BJ (cell line): Measurements from ENCODE around the gene PJA2. TPM values are rescaled to one million over a fixed set of nuclear protein-coding genes. Genes with fewer than 3 reads are reported as not detected.

Experiments
- CTCF ChIA-PET: fragments of 350-600 bp; formaldehyde crosslinking; extraction: SDS; loops from one replicate; lab custom pipeline; 2021; ENCODE audit warnings: antibody characterized with exemption, inconsistent platforms; lab: Yijun Ruan, JAX
- POLR2A ChIA-PET: fragments of 300-600 bp; sonication (Branson Sonifier 250); formaldehyde crosslinking; extraction: SDS; loops from one replicate; lab custom pipeline; 2021; ENCODE audit warnings: antibody characterized with exemption; lab: Charles Lee
- DNase-seq: peaks from one replicate; pipeline ENCODE4 v3.0.0-alpha.2; 2011; ENCODE audit warnings: low read depth
- H3K27me3 ChIP-seq: 2 replicates; pipeline ENCODE4 v1.6.0; 2011; ENCODE audit warnings: low read length; ENCODE audit not compliant: control insufficient read depth, insufficient read depth
- H3K36me3 ChIP-seq: 2 replicates; pipeline ENCODE4 v1.5.1; 2011; ENCODE audit warnings: low read length; ENCODE audit not compliant: control insufficient read depth, insufficient read depth
- H3K4me3 ChIP-seq: 2 replicates; pipeline ENCODE4 v1.5.1; 2011; ENCODE audit warnings: low read depth, mild to moderate bottlenecking, control low read depth, low read length
- CTCF ChIP-seq: IDR thresholded peaks from 2 replicates; pipeline ENCODE4 v1.5.1; 2011; ENCODE audit warnings: low read depth, mild to moderate bottlenecking, control low read depth, inconsistent platforms, low read length, moderate library complexity; ENCODE audit not compliant: insufficient read depth
- polyA plus RNA-seq: library from polyadenylated mRNA; depleted of rRNA; stranded (reverse); fragments of >200 nt; gene quantifications from 2 replicates; pipeline ENCODE4 v1.2.3, GENCODE V29; 2011

PJA2 gene
- polyA plus RNA-seq, 1 experiment: 33.6 TPM

DNA sequence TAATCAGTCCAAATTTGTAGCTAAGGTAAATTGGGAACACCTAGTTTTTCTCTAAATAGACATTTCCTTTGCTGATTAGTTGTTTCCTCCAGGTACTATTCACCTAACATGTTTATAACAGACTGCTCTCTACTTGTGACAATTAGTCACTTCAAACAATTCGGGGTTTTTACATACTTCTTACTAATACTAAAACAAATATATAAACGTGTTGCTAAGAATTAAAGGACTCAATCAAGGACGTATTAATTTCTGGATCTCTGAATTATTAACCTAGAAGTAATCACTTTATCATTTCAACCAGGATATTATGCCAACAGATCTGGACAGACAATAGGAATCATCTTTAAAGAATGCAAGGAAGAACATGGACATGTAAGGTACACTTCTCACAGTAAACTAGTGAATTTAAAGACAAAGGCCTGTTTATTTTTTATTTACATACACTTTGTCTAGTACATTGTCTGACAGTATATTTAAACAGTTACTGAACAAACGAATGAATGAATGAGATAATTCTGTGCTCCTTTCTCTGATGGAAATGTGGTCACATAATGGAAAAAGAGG lies 22.3 kb downstream of the PJA2 start:
- ChIA-PET CTCF (no interaction called here), POLR2A (no interaction called here)
- no peak for TF ChIP-seq CTCF
- Histone ChIP-seq H3K36me3 (no peaks in the 10 kb centered on the region; the same call in 1 of the 2 replicates), H3K4me3 (no peak overlapping the region), H3K27me3 (no peaks in the 10 kb centered on the region)
- DNase-seq: no peak

DNA sequence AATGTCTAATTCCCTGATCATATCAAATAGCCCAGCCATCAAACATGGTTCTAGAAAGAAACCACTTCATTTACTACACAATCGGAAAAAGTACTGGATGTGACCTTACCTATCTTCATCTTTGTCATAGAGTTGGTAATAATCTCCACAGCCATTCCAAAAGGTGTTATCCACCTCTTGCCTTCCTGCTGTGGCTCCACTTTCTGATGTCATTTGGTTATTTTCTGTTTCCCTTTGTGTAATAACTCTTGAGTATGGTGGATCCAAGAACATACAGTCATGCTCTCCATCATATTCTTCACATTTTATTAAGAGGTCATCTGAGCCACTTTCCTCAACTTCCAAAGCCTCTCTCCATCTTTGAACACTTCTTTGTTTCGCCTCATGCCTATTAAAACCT lies 31.7 kb downstream of the PJA2 start:
- no peak for DNase-seq
- TF ChIP-seq CTCF: no peak
- CTCF ChIA-PET: no interaction called here
- H3K36me3 ChIP-seq: peaks cover 7% of the 10 kb centered on the region
- POLR2A ChIA-PET: no interaction called here
- H3K27me3 ChIP-seq: no peaks in the 10 kb centered on the region
- H3K4me3 ChIP-seq: no peak overlapping the region

DNA sequence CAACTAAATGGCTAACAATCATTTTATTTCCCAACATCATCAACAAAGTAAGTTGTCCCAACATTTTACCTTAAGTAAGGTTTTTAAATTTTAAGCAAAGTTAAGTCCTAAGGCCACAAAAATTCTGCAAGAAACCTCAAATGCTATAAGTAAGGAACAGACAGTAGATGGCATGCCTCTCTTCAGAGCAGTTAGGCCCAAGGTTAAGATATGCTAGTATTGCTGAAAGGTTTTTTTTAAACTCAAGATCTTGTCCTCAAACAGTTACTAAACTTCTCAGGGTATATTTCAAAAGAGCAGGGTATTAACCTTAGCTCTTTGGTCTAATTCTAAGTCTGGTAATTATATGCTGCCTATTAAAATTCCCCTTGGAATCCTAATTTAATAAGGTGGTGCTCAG lies 35.1 kb downstream of the PJA2 start:
- Histone ChIP-seq H3K4me3 (no peak overlapping the region), H3K27me3 (no peaks in the 10 kb centered on the region), H3K36me3 (peaks cover 5% of the 10 kb centered on the region)
- TF ChIP-seq CTCF: no peak
- ChIA-PET CTCF (no interaction called here), POLR2A (no interaction called here)
- no peak for DNase-seq

DNA sequence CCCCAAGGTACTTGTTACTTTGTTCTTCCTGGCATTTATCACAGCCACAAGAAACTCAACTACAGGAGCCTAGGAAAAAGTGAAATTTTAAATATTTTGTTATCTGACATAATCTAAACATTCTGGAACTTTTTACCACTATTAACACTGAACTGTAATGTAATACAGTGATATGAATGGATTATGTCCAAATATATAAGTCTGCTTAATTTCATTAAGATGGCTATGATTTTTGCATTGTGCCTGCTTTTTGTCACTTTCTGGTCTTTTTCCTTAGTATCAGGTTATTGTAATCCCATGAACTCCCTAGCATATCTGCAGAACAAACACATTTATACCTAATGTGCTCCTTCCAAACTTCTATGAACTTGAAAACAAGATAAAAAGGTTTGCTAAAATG lies 35.8 kb downstream of the PJA2 start:
- DNase-seq: no peak
- peaks cover 5% of the 10 kb centered on the region for H3K36me3 ChIP-seq
- H3K27me3 ChIP-seq: no peaks in the 10 kb centered on the region
- no peak overlapping the region for H3K4me3 ChIP-seq
- POLR2A ChIA-PET: no interaction called here
- no peak for TF ChIP-seq CTCF
- CTCF ChIA-PET: no interaction called here

DNA sequence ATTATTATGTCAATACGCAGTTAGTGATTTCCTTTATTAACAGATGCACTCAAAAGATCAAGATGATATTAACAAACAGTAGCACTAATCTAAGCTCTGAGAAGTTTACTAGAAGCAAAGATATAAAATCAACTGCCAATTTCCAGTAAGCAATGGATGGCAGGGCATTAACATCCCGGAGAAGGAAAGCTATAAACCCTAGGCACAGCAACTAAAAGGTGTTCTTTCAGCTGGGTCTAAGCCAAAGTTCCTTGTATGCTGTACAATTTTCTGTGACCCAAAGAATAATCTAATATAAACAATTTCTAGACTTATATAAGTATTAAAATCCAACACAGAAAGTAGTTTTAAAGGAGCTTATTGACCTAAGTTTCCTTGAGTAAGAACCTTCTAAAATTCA lies 39.4 kb downstream of the PJA2 start:
- TF ChIP-seq CTCF: no peak
- no peak for DNase-seq
- no peaks in the 10 kb centered on the region for H3K27me3 ChIP-seq
- H3K36me3 ChIP-seq: peaks cover 1% of the 10 kb centered on the region; the same call in 1 of the 2 replicates
- POLR2A ChIA-PET: no interaction called here
- H3K4me3 ChIP-seq: no peak overlapping the region
- CTCF ChIA-PET: no interaction called here
